GM23338 (cell line): Measurements from ENCODE around the gene NDUFS6. TPM values are rescaled to one million over a fixed set of nuclear protein-coding genes. Genes with fewer than 3 reads are reported as not detected.

Source experiments
- ATAC-seq: fragments of 200-7000 bp; cut with Tn5 transposase; 3 replicates; pipeline ENCODE4 v1.9.1; 2020
- DNase-seq: peaks from one replicate; pipeline ENCODE4 v3.0.0-alpha.2; 2015; ENCODE audit warnings: low spot score
- H2AFZ ChIP-seq: fragments of 200-600 bp; sonication (generic); 2 replicates; pipeline ENCODE4 v1.8.0; 2016; ENCODE audit warnings: antibody characterized with exemption, mild to moderate bottlenecking, moderate library complexity
- H3F3A ChIP-seq: fragments of 200-600 bp; sonication (generic); replicated peaks from 2 replicates; pipeline ENCODE4 v1.8.0; 2017; ENCODE audit warnings: antibody characterized with exemption, mixed run types, low read depth
- H3K27ac ChIP-seq: fragments of 200-600 bp; sonication (generic); 2 replicates; pipeline ENCODE4 v1.6.1; 2016; ENCODE audit warnings: low read depth
- H3K27me3 ChIP-seq: fragments of 200-600 bp; sonication (generic); 2 replicates; pipeline ENCODE4 v1.8.0; 2016; ENCODE audit warnings: mild to moderate bottlenecking, mixed run types, moderate library complexity; ENCODE audit not compliant: insufficient read depth
- H3K36me3 ChIP-seq: fragments of 200-600 bp; sonication (generic); 2 replicates; pipeline ENCODE4 v1.8.0; 2016; ENCODE audit warnings: mild to moderate bottlenecking; ENCODE audit not compliant: insufficient read depth
- H3K4me1 ChIP-seq: fragments of 200-600 bp; sonication (generic); 2 replicates; pipeline ENCODE4 v1.8.0; 2016; ENCODE audit warnings: mild to moderate bottlenecking, moderate library complexity; ENCODE audit not compliant: insufficient read depth
- H3K4me2 ChIP-seq: fragments of 200-600 bp; sonication (generic); 2 replicates; pipeline ENCODE4 v1.7.1; 2017; ENCODE audit warnings: mixed run types
- H3K4me3 ChIP-seq: fragments of 200-600 bp; sonication (generic); 2 replicates; pipeline ENCODE4 v1.6.1; 2016; ENCODE audit warnings: mixed run types
- H3K79me2 ChIP-seq: fragments of 200-600 bp; sonication (generic); replicated peaks from 2 replicates; pipeline ENCODE4 v1.8.0; 2017; ENCODE audit warnings: mild to moderate bottlenecking; ENCODE audit not compliant: insufficient read depth
- H3K9me2 ChIP-seq: fragments of 200-600 bp; sonication (generic); 2 replicates; pipeline ENCODE4 v1.8.0; 2017; ENCODE audit not compliant: insufficient read depth
- H4K20me1 ChIP-seq: fragments of 200-600 bp; sonication (generic); replicated peaks from 2 replicates; pipeline ENCODE4 v1.8.0; 2017; ENCODE audit warnings: mild to moderate bottlenecking; ENCODE audit not compliant: insufficient read depth
- H3K27ac Mint-ChIP-seq: 2 replicates; pipeline ENCODE4 v1.8.0; 2020; ENCODE audit warnings: inconsistent platforms, mild to moderate bottlenecking, moderate library complexity, mixed read lengths
- H3K27me3 Mint-ChIP-seq: 3 replicates; pipeline ENCODE4 v1.8.0; 2022; ENCODE audit warnings: low read depth, mild to moderate bottlenecking, moderate library complexity, mixed read lengths, inconsistent platforms; ENCODE audit not compliant: insufficient read depth, poor library complexity
- H3K36me3 Mint-ChIP-seq: 3 replicates; pipeline ENCODE4 v1.8.0; 2021; ENCODE audit warnings: low read depth, mild to moderate bottlenecking, inconsistent platforms, moderate library complexity, mixed read lengths
- H3K4me1 Mint-ChIP-seq: 3 replicates; pipeline ENCODE4 v1.8.0; 2020; ENCODE audit warnings: mild to moderate bottlenecking, inconsistent platforms, mixed read lengths
- H3K4me3 Mint-ChIP-seq: 3 replicates; pipeline ENCODE4 v1.8.0; 2021; ENCODE audit warnings: moderate library complexity, mild to moderate bottlenecking, inconsistent platforms, mixed read lengths
- H3K9me3 Mint-ChIP-seq: 3 replicates; pipeline ENCODE4 v1.8.0; 2020; ENCODE audit warnings: moderate library complexity, mild to moderate bottlenecking, inconsistent platforms, mixed read lengths
- JUNB ChIP-seq: IDR thresholded peaks from one replicate; pipeline ENCODE4 v1.6.1; 2016; ENCODE audit warnings: antibody characterized with exemption; ENCODE audit not compliant: unreplicated experiment
- STAT1 ChIP-seq: IDR thresholded peaks from one replicate; pipeline ENCODE4 v1.6.1; 2016; ENCODE audit warnings: antibody characterized with exemption; ENCODE audit not compliant: unreplicated experiment
- ZNF114 ChIP-seq: fragments of 250-450 bp; sonication (Bioruptor Pico); IDR thresholded peaks from 2 replicates; pipeline ENCODE4 v1.5.0; 2020; ENCODE audit warnings: mild to moderate bottlenecking, moderate library complexity
- polyA plus RNA-seq: library from polyadenylated mRNA; unstranded; fragments of >200 nt; fragmentation: Nextera tagmentation; extraction: Ambion mirVana; gene quantifications from 2 replicates; pipeline ENCODE4 v1.2.1, GENCODE V29; 2016
- total RNA-seq: library from RNA; depleted of rRNA; stranded (reverse); fragments of >200 nt; shearing (Covaris generic); gene quantifications from 2 replicates; pipeline ENCODE4 v1.2.3, GENCODE V29; 2014
- TF ChIP-seq, protein P1 (sequence below): fragments of 250-450 bp; sonication (Bioruptor Pico); IDR thresholded peaks from 2 replicates; pipeline ENCODE4 v1.5.0; 2020; ENCODE audit warnings: mild to moderate bottlenecking, moderate library complexity
- TF ChIP-seq, protein P2 (sequence below), 2 experiments: fragments of 200-600 bp in 1 of 2; sonication (generic) in 1 of 2; conservative IDR thresholded peaks; 2 replicates each; pipeline versions ENCODE4 v1.5.1 to v1.6.1; 2016 to 2017; ENCODE audit warnings: antibody characterized with exemption in 2 of 2, low read depth in 2 of 2, mild to moderate bottlenecking in 2 of 2, moderate library complexity in 1 of 2

The NDUFS6 gene
- total and polyA plus RNA-seq, 2 experiments from 2014 or later, result 94.8 to 289 TPM

DNA sequence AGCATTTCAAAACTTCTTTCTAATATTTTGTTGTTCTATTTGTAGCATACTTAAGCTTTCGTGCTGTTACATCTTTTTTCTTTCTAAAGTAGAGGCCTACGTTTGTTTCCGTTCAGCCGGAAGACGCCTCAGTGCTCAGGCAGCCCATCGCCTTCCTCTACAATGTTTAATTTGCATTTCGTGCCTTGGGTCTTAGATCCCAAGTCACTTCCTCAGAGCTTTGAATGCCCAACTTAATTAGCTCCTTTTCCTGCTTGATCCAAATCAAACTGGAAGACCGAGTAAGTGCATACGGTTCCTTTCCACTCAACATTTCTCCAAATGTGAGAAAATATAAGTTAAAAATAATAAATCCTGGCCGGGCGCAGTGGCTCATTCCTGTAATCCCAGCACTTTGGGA is 44.7 kb upstream of the NDUFS6 start (continued):
- TF ChIP-seq, protein P1, sequence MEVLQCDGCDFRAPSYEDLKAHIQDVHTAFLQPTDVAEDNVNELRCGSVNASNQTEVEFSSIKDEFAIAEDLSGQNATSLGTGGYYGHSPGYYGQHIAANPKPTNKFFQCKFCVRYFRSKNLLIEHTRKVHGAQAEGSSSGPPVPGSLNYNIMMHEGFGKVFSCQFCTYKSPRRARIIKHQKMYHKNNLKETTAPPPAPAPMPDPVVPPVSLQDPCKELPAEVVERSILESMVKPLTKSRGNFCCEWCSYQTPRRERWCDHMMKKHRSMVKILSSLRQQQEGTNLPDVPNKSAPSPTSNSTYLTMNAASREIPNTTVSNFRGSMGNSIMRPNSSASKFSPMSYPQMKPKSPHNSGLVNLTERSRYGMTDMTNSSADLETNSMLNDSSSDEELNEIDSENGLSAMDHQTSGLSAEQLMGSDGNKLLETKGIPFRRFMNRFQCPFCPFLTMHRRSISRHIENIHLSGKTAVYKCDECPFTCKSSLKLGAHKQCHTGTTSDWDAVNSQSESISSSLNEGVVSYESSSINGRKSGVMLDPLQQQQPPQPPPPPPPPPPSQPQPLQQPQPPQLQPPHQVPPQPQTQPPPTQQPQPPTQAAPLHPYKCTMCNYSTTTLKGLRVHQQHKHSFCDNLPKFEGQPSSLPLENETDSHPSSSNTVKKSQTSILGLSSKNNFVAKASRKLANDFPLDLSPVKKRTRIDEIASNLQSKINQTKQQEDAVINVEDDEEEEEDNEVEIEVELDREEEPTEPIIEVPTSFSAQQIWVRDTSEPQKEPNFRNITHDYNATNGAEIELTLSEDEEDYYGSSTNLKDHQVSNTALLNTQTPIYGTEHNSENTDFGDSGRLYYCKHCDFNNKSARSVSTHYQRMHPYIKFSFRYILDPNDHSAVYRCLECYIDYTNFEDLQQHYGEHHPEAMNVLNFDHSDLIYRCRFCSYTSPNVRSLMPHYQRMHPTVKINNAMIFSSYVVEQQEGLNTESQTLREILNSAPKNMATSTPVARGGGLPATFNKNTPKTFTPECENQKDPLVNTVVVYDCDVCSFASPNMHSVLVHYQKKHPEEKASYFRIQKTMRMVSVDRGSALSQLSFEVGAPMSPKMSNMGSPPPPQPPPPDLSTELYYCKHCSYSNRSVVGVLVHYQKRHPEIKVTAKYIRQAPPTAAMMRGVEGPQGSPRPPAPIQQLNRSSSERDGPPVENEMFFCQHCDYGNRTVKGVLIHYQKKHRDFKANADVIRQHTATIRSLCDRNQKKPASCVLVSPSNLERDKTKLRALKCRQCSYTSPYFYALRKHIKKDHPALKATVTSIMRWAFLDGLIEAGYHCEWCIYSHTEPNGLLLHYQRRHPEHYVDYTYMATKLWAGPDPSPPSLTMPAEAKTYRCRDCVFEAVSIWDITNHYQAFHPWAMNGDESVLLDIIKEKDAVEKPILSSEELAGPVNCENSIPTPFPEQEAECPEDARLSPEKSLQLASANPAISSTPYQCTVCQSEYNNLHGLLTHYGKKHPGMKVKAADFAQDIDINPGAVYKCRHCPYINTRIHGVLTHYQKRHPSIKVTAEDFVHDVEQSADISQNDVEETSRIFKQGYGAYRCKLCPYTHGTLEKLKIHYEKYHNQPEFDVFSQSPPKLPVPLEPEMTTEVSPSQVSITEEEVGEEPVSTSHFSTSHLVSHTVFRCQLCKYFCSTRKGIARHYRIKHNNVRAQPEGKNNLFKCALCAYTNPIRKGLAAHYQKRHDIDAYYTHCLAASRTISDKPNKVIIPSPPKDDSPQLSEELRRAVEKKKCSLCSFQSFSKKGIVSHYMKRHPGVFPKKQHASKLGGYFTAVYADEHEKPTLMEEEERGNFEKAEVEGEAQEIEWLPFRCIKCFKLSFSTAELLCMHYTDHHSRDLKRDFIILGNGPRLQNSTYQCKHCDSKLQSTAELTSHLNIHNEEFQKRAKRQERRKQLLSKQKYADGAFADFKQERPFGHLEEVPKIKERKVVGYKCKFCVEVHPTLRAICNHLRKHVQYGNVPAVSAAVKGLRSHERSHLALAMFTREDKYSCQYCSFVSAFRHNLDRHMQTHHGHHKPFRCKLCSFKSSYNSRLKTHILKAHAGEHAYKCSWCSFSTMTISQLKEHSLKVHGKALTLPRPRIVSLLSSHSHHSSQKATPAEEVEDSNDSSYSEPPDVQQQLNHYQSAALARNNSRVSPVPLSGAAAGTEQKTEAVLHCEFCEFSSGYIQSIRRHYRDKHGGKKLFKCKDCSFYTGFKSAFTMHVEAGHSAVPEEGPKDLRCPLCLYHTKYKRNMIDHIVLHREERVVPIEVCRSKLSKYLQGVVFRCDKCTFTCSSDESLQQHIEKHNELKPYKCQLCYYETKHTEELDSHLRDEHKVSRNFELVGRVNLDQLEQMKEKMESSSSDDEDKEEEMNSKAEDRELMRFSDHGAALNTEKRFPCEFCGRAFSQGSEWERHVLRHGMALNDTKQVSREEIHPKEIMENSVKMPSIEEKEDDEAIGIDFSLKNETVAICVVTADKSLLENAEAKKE (CRISPR knock-in tag), result no peak
- TF ChIP-seq, protein P2, sequence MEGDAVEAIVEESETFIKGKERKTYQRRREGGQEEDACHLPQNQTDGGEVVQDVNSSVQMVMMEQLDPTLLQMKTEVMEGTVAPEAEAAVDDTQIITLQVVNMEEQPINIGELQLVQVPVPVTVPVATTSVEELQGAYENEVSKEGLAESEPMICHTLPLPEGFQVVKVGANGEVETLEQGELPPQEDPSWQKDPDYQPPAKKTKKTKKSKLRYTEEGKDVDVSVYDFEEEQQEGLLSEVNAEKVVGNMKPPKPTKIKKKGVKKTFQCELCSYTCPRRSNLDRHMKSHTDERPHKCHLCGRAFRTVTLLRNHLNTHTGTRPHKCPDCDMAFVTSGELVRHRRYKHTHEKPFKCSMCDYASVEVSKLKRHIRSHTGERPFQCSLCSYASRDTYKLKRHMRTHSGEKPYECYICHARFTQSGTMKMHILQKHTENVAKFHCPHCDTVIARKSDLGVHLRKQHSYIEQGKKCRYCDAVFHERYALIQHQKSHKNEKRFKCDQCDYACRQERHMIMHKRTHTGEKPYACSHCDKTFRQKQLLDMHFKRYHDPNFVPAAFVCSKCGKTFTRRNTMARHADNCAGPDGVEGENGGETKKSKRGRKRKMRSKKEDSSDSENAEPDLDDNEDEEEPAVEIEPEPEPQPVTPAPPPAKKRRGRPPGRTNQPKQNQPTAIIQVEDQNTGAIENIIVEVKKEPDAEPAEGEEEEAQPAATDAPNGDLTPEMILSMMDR (conservative IDR thresholded peaks at IDR 0.05; ENCODE audit: low read depth in 2 of 2), result no peak
- TF ChIP-seq STAT1 (no peak), JUNB (no peak), ZNF114 (CRISPR knock-in tag) (no peak)

DNA sequence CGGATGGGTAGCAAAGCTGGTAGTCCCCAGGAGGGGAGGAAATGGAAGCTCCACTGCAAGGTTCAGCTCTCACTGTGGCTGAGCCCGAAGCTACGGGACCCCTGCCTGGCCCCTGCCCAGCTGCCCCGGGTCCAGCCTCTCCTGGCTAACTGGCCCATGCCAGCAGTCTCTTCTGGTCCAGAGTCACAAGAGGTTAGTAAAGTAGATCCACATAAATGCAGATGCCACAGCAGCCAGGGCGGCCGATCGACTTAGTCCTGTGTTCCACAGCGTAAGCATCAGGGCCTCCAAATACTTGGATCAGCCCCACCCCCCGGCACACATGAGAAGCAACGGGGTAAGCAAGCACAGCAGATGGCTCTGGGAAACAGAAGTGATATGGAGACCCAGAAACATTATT is 43.7 kb upstream of the NDUFS6 start:
- H3K9me2 ChIP-seq, result no peaks in the 10 kb centered on the region
- H3K27me3 ChIP-seq, result no peaks in the 10 kb centered on the region
- no peaks in the 10 kb centered on the region for H3K79me2 ChIP-seq
- ATAC-seq (no peak), DNase-seq (no peak)
- Mint-ChIP-seq H3K27ac (no peak overlapping the region), H3K27me3 (peaks cover 5% of the 10 kb centered on the region), H3K4me1 (peaks cover 23% of the 10 kb centered on the region), H3K4me3 (no peak overlapping the region), H3K9me3 (peaks cover 17% of the 10 kb centered on the region), H3K36me3 (peaks cover 10% of the 10 kb centered on the region; the same call in 2 of the 3 replicates)
- H3K4me1 ChIP-seq, result peaks cover 13% of the 10 kb centered on the region
- H3K4me3 ChIP-seq, result no peak overlapping the region
- no peaks in the 10 kb centered on the region for H4K20me1 ChIP-seq
- no peak overlapping the region for H3K27ac ChIP-seq
- H3K36me3 ChIP-seq, result no peaks in the 10 kb centered on the region
- H3F3A ChIP-seq, result no peaks in the 10 kb centered on the region
- H3K4me2 ChIP-seq, result no peak overlapping the region
- no peak overlapping the region for H2AFZ ChIP-seq
- no peak for TF ChIP-seq STAT1
- TF ChIP-seq, protein P2 (conservative IDR thresholded peaks at IDR 0.05; ENCODE audit: low read depth in 2 of 2), result no peak
- TF ChIP-seq, protein P1 (CRISPR knock-in tag), result no peak
